ENCODE results near the gene ABCA8.

GRCh38 chr17:68863091-68863652, 92.0 kb downstream of the ABCA8 start:
- TF ChIP-seq HOXD13 (CRISPR knock-in tag; IDR thresholded peaks at IDR 0.05; ENCODE audit: borderline replicate concordance): no peak
- no peak for TF ChIP-seq ZNF175 (tag by site-specific recombination; IDR thresholded peaks at IDR 0.05)
- TF ChIP-seq CTCF (tag by site-specific recombination; IDR thresholded peaks at IDR 0.05): no peak
- no peak for TF ChIP-seq ZNF416 (tag by site-specific recombination; IDR thresholded peaks at IDR 0.05)
- no peak for TF ChIP-seq ZNF610 (tag by site-specific recombination; IDR thresholded peaks at IDR 0.05; ENCODE audit: borderline replicate concordance)
- no peak for TF ChIP-seq GFI1B (tag by site-specific recombination; IDR thresholded peaks at IDR 0.05)
- TF ChIP-seq ZFHX2 (tag by site-specific recombination; conservative IDR thresholded peaks at IDR 0.05): no peak
- no peak for TF ChIP-seq ZNF174 (tag by site-specific recombination; IDR thresholded peaks at IDR 0.05)
- no peak for TF ChIP-seq REPIN1 (tag by site-specific recombination; IDR thresholded peaks at IDR 0.05; ENCODE audit: low read depth)
- TF ChIP-seq, protein P1, sequence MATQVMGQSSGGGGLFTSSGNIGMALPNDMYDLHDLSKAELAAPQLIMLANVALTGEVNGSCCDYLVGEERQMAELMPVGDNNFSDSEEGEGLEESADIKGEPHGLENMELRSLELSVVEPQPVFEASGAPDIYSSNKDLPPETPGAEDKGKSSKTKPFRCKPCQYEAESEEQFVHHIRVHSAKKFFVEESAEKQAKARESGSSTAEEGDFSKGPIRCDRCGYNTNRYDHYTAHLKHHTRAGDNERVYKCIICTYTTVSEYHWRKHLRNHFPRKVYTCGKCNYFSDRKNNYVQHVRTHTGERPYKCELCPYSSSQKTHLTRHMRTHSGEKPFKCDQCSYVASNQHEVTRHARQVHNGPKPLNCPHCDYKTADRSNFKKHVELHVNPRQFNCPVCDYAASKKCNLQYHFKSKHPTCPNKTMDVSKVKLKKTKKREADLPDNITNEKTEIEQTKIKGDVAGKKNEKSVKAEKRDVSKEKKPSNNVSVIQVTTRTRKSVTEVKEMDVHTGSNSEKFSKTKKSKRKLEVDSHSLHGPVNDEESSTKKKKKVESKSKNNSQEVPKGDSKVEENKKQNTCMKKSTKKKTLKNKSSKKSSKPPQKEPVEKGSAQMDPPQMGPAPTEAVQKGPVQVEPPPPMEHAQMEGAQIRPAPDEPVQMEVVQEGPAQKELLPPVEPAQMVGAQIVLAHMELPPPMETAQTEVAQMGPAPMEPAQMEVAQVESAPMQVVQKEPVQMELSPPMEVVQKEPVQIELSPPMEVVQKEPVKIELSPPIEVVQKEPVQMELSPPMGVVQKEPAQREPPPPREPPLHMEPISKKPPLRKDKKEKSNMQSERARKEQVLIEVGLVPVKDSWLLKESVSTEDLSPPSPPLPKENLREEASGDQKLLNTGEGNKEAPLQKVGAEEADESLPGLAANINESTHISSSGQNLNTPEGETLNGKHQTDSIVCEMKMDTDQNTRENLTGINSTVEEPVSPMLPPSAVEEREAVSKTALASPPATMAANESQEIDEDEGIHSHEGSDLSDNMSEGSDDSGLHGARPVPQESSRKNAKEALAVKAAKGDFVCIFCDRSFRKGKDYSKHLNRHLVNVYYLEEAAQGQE (tag by site-specific recombination; IDR thresholded peaks at IDR 0.05): no peak
- TF ChIP-seq ZNF629 (tag by site-specific recombination; IDR thresholded peaks at IDR 0.05): no peak
- no peak for TF ChIP-seq ZNF701 (tag by site-specific recombination; IDR thresholded peaks at IDR 0.05)
- no peak for TF ChIP-seq PRDM4 (tag by site-specific recombination; IDR thresholded peaks at IDR 0.05)

Measured in HEK293 (cell line).